Raji (cell line): ENCODE data around the gene S100A3.

Experiments used
- POLR2A ChIP-seq: IDR thresholded peaks from 2 replicates; pipeline ENCODE4 v1.6.1; 2011; ENCODE audit warnings: low read depth, low read length, control low read depth; ENCODE audit not compliant: insufficient read depth

The S100A3 gene

GRCh38 chr1:153541641-153542590 is 7.1 kb downstream of the S100A3 start:
- TF ChIP-seq POLR2A = no peak

GRCh38 chr1:153540394-153541361 is 8.4 kb downstream of the S100A3 start, which contains the start of gene S100A5:
S100A5 (minus strand) TSS chr1:153540934; CDS start chr1:153540191, 743 bp downstream.
- no peak for TF ChIP-seq POLR2A

GRCh38 chr1:153539395-153540093 is 9.5 kb downstream of the S100A3 start:
- TF ChIP-seq POLR2A = no peak

GRCh38 chr1:153538315-153538821 is 10.7 kb downstream of the S100A3 start:
- no peak for TF ChIP-seq POLR2A

- no peak for TF ChIP-seq POLR2A
These were observed 11.7 kb downstream of the S100A3 start for GRCh38 chr1:153537376-153537730.

GRCh38 chr1:153536671-153537375 is 12.2 kb downstream of the S100A3 start:
- no peak for TF ChIP-seq POLR2A

GRCh38 chr1:153536012-153536670 is 12.9 kb downstream of the S100A3 start:
- no peak for TF ChIP-seq POLR2A

GRCh38 chr1:153535242-153536011 is 13.6 kb downstream of the S100A3 start, which contains the start of gene S100A6:
S100A6 (minus strand) TSS chr1:153535991; CDS start chr1:153535339, 652 bp downstream.
- no peak for TF ChIP-seq POLR2A

GRCh38 chr1:153534925-153535241 is 14.2 kb downstream of the S100A3 start:
- TF ChIP-seq POLR2A = no peak

GRCh38 chr1:153534226-153534924 is 14.7 kb downstream of the S100A3 start:
- no peak for TF ChIP-seq POLR2A

GRCh38 chr1:153533689-153534201 is 15.3 kb downstream of the S100A3 start:
- TF ChIP-seq POLR2A = no peak
